HG03060 (cell line): ENCODE results near the gene SIRT4.
A peak's percentile ranks its signal among the peaks of the same experiment; 100 is the strongest.

Source experiments
- ATAC-seq: cut with Tn5 transposase; IDR thresholded peaks from one replicate; pipeline ENCODE4 v1.9.1; 2021; ENCODE audit warnings: low read depth, moderate number of reproducible peaks; ENCODE audit not compliant: unreplicated experiment

Gene SIRT4

DNA sequence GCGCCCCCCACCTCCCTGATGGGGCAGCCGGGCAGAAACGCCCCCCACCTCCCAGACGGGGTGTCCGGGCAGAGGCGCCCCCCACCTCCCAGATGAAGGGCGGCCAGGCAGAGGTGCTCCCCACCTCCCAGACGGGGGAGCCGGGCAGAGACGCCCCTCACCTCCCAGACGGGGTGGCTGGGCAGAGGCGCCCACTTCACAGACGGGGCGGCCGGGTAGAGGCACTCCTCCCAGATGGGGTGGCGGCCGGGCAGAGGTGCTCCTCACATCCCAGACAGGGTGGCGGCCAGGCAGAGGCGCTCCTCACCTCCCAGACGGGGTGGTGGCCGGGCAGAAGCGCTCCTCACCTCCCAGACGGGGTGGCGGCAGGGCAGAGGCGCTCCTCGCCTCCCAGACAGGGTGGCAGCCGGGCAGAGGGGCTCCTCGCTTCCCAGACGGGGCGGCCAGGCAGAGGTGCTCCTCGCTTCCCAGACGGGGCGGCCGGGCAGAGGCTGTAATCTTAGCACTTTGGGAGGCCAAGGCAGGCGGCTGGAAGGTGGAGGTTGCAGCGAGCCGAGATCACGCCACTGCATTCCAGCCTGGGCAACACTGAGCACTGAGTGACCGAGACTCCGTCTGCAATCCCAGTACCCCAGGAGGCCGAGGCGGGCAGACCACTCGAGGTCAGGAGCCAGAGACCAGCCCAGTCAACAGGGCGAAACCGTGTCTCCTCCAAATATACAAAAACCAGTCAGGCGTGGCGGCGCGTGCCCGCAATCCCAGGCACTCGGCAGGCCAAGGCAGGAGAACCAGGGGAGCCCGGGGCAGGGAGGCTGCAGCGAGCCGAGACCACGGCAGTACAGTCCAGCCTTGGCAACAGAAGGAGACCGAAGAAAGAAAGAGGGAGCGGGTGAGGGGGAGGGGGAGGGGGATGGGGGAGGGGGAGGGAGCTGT is 23.7 kb upstream of the SIRT4 start:
- no peak for ATAC-seq

DNA sequence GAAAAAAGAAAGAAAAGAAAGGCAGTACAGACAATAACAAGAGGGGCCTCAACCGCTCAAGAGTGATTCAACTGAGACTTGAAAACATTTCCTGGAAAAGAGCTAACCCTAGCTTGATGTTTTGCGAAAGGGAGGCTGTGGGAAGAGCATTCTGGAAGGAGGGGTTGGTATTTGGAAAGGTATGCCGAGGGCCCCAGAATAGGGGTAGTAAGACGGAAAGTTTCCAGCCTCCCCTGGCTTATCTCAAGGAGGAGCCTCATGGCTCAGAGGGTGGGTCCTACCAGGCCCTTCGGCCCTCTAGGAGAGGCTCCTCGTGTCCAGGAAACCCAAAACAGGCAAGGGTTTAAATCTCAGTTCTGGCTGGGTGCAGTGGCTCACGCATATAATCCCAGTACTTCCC is 18.8 kb upstream of the SIRT4 start:
- ATAC-seq = no peak

DNA sequence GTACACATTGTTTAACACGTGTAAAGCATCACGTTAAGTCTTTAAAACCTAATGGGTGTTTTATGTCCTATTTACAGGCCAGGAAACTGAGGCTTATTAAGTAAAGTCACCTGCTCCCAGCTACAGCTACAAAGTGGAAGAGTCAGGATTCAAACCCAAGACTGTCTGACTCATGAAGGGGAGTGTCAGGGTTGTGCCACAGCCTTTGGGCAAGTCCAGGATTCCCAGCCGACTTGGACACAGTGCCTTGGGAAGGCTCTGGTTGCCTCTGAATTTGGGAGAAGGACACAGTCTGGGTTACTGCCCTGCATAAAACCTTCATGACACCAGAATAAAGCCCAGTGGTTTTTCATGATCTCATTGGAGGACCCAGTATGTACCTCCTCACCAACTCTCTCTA is 17.7 kb upstream of the SIRT4 start:
- no peak for ATAC-seq

DNA sequence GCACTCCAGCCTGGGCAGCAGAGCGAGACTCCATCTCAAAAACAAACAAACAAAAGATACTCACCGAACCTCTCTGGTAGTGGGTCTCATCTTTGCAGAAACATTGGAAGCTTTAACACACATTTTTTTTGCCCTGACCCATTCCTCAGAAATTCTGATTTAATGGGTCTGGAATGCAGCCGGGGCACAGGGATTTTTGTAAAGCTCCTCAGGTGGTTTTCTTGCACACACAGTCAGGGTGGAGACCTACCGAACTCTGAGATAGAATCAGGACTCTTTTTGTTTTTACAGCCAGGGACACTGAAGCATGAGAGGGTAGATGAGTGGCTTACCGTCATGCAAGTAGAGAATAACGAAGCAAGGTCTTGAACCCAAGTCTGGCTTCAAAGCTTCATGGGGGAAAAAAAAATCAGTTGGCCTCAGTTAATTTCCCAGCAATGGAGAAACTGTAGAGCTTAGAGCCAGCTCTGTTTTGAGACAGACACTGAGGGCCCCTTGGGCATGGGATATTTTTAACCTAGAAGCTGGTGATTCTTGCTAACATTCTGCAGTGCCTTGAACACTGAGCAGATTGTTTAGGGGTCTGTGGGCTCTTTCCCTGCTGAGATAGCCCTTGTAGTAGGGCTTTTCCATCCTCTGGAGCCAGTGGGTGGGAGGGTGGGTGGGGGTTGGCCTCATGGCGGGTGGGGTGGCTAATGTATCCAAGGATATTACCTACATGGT is 15.2 kb upstream of the SIRT4 start:
- no peak for ATAC-seq

DNA sequence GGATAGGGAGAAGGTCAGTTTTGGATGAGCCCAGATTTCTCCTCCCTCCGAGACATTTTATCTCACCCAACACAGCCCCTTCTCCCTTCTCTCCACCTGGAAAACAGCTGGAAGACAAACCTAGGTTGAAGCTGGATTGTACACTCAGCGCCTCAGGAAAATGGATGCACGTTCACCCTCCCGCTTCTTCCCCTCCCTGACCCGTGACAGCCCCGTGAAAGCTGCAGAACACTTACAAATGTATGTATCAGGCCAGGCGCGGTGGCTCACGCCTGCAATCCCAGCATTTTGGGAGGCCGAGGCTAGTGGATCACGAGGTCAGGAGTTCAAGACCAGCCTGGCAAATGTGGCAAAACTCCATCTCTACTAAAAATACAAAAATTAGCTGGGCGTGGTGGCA is 14.6 kb upstream of the SIRT4 start:
- no peak for ATAC-seq

DNA sequence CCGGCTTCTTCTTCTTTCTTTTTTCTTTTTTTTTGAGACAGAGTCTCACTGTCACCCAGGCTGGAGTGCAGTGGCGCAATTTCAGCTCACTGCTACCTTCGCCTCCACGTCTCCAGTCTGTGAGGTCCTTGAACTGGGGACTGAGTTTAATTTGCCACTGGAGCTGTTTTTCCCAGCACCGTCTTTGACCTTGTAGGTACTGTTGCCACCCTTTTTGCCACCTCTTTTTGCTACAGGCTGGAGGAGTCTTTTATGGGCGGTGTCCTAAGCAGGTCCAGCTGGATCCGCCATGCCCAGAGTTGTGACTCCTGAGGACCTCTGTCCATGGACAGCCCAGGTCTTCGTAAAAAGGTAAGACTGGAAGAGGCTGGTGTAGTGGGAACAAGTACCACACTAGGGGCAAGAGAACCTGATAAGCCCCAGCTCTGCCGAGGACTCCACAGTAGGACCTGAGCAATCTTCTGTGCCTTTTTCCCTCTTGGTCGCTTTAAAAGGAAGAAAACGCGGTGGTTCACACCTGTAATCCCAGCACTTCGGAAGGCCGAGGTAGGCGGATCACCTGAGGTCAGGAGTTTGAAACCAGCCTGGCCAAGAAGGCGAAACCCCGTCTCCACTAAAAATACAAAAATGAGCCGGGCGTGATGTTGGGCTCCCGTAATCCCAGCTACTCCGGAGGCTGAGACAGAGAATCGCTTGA is 11.4 kb upstream of the SIRT4 start:
- ATAC-seq = no peak

DNA sequence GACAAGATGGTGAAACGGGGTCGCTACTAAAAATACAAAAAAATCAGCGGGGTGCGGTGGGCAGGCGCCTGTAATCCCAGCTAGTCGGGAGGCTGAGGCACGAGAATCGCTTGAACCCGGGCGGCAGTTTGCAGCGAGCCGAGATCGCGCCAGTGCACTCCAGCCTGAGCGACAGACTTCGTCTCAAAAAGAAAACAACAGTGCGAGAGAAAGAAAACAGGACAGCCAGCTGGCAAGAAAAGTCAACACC is 9.8 kb upstream of the SIRT4 start:
- no peak for ATAC-seq

DNA sequence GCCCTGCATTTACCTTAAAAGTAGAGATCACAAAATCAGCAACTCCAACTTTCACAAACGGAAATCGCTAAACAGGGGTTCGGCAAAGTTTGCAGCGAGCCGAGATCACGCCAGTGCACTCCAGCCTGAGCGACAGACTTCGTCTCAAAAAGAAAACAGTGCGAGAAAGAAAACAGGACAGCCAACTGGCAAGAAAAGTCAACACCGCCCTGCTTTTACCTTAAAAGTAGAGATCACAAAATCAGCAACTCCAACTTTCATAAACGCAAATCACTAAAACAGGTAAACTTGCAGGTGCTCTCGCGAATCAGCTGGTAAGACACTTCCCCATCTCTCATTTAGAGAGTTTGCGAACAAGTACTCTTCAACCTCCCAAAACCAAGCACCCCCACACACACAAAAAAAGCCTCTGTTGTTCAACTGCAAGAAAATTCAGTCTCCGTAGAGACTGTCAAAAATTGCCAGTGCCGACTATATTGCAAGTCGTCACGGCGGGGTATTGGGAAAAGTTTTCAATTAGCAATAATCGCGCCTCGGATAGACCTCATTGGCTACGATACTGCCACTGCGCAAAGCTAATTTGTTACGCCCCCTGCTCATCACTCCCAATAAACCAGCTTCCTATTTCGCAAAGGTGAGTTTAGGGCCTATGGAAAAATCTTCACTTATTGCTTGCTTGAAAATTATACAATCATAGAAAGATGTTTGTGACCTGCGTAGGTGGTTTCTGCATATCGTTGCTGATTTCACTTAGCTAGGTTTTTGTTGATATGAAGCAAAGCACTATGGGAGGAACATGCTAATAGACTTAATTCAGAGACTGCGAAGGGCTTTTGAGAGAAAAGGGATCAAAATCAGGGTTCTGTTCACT is 9.2 kb upstream of the SIRT4 start, which contains the start of gene RNU4-1:
RNU4-1 (minus strand) TSS at position 577 of the 871 bp plus-strand sequence.
- ATAC-seq = peak; percentile 38

DNA sequence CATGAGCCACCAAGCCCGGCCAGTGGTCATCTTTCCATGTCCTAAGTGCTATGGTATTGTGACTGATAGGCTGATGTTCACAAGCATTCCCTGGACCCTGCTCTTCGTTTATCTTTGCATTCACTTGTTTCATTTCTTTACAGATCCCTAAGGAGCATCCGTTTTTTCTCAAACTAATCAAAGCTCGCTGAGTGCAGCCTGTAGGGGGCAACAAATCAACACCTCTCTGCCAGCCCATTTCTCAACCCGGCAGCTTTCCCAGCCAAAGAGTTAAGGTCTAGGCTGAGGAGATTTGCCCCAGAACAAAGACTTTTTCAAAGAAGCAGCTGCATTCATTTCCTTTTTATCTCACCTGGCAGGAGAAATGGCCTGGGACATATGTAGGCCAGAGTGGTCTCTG is 12.1 kb downstream of the SIRT4 start:
- no peak for ATAC-seq

DNA sequence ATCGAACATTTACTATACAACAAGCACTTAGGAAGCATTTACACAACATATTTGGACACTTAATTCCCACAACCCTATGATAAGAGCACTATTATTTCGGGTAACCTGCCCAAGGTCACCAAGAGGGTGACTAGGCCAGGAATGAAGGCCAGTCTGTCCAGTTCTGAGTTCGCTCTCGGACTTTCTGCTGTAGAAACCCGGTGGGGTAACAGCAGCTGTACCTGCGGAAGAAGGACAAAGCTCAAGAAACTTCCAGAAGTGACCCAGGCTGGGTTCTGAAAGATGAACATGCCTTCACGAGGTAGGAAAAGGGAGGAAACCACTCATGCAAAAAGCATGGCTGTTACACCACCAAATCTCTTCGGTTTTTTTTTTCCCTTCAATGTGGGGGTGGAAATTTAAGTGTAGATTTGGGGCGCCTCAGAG is 14.7 kb downstream of the SIRT4 start:
- no peak for ATAC-seq

DNA sequence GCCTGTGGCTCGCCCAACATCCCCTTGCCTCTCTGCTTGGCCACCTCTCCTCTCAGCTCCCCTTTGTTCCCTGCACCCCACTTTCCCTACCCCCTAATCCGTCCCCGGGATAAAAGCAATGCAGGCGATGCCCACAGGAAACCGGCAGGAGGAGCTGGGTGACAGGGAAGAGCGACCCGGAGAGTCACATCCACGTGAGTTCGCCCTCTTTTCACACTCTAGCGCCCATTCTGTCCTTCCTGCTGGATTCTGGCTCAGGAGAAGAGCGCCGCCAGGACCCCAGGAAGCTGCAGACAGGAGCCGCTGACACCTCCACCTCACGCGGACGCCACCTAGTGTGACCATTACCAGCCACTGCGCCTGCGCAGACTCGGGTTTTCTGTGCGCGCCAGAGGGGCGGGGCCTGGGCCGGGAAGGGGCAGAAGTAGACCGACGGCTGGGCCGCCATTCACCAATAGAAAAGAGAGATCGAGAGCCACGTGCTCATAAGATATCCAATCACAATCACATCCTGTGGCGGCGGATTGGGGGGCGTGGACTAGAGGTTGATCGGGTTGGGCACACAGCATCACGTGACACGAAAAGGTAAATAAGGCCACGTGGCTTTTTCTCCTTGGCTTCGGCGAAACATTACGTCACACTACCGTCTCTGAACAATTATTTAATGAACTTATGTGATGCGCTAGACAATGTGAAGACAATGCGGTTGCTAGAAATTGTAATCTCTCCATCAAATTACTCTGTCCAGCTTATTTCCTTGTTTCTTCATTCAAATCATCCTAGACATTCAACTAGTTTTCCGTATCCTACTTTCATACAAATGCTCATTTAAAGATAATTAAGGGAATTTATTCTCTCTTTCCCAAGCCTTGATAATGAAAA is 15.3 kb downstream of the SIRT4 start:
- ATAC-seq = peak; percentile 99

DNA sequence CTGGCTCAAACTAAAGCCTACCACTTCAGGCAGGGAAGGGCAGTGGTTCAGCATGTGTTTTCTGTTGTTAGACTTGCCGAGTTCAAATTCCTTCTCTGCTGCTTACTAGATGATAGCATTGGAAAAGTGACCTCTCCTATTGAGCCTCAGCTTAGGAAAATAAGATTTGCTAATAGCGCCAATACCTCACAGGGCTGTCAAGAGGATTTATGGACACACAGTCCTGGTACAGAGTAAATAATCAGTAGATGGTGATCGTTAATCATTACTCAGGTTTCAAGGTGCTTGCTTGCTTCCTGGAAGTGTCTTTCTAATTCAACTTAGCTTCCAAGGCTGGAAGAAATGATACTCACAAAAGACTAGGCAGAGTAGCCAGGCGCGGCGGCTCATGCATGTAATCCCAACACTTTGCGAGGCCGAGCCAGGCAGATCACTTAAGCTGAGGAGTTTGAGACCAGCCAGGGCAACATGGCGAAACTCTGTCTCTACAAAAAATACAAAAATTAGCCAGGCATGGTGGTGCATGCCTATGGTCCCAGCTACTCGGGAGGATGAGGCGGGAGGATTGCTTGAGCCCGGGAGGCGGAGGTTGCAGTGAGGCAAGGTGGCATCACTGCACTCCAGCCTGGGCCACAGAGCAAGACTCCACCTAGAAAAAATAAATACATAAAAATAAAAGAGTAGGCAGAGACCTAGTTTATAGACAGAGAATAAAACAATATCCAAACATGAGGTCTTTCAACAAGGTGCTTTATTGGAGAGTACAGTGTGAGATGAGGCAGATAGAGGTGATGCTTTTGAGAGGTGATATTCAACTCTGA is 19.5 kb downstream of the SIRT4 start:
- no peak for ATAC-seq

DNA sequence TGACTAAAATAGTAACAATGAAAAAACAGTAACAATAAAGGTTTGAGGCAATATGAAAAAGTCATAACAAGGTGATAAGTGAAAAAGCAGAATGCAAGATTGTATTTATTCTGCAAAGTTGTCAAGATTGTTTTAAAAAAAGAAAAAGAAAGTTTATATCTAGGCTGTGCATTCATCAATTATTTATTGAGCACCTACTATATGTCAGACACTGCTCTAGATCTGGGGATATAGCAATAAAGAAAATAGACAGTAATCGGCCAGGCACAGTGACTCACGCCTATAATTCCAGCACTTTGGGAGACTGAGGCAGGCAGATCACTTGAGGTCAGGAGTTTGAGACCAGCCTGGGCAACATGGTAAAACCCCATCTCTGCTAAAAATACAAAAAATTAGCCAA is 21.7 kb downstream of the SIRT4 start:
- no peak for ATAC-seq

DNA sequence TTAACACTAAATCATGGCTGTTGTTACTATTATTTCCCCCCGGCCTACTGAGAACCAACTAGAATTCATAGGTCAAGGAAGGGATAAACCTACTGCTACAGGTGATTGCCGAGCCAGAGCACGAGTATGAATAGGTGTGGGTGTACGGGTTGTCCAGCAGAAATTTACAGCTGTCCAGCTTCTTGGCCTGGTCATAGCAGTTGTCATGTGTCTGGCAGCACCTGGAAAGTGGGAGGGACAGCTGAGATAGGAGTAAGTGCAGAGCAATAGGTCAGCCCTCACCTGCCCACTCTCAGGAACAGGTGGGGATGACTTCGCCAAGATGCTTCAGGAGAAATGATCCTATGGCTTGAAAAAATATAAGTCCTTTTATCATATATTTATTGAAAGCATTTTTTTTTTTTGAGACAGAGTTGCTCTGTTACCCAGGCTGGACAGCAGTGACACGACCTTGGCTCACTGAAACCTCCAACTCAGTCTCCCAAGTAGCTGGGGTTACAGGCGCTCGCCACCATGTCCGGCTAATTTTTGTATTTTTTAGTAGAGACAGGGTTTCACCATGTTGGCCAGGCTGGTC is 22.8 kb downstream of the SIRT4 start:
- ATAC-seq = no peak

DNA sequence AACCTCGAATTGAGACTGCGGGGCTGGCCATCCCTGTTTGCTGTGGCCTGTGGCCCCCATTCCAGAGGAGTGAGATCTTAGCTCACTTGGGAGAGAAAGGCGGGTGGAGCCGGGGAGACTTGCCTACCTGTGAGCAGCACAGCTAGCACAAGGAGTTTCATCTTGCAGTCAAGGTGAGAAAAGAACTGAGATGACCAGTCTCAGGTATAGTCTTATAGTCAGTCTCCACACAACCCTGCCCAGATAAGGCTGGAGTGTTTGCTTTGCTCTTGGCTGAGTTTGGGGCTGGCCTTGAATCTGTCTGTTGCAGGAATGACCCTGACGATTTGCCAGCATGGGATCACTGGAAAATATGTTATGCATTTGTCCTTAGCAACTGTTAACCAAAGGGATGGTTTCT is 25.5 kb downstream of the SIRT4 start, which contains the start of gene PLA2G1B:
PLA2G1B (minus strand) TSS at position 187 of the 400 bp plus-strand sequence; CDS start at position 161, 26 bp downstream.
- no peak for ATAC-seq

DNA sequence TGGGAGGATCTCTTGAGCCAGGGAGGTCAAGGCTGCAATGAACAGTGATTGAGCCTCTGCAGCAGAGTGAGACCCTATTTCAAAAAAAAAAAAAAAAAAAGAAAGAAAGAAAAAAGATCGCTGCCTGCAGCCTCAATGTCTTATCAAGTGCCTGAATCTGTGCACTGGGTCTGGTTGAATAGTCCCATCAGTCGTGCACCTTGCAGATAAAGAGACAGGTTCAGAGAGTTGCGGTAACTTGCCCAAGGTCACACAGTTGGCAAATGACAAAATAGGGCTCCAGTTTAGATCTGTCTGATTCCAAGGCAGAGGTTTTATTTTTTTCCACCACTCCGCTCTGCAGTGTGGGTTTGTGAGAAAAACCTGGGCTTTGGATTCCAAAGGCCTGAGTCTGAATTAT is 26.1 kb downstream of the SIRT4 start:
- ATAC-seq = no peak

DNA sequence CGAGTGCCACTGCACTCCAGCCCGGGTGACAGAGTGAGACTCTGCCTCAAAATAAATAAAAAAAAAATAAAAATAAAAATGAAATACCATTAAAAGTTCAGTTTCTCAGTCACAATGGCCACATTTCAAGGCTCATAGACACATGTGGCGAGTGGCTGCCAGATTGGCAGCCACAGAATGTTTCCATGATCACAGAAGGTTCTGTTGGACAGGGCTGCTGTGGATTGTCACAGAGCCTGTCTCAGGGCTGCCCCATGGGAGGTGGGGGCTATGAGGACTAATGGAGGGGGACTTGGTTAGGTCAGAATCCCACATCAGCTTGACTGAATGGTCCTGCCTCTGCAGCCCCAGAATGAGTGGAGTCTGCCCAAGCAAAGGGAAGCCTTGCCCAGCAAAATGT is 29.3 kb downstream of the SIRT4 start:
- no peak for ATAC-seq

DNA sequence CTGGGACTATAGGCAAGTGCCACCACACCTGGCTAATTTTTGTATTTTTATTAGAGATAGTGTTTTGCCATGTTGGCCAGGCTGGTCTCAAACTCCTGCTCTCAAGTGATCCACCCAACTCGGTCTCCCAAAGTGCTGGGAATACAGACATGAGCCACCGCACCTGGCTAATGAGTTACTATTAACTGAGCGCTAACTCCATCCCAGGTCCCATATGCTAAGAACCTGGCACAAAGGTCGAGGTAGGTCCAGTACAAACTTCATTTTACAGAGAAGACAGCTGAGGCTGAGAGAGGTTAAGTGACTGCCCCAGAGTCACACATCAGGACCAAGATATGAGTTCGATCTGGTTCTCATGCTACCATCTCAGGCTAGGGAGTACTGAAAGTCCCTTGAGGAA is 29.9 kb downstream of the SIRT4 start:
- ATAC-seq = no peak
